Glutamatergic neuron (in vitro differentiated cells): ENCODE results near the gene ACVRL1. TPM values are rescaled to one million over a fixed set of nuclear protein-coding genes. Genes with fewer than 3 reads are reported as not detected.

ENCODE experiments used
- DNase-seq: peaks from one replicate; pipeline ENCODE4 v3.0.0; 2022
- H3K27ac Mint-ChIP-seq: one replicate; pipeline ENCODE4 v1.8.0; 2020; ENCODE audit warnings: mild to moderate bottlenecking, mixed read lengths, inconsistent platforms; ENCODE audit not compliant: unreplicated experiment
- H3K27me3 Mint-ChIP-seq: one replicate; pipeline ENCODE4 v1.8.0; 2020; ENCODE audit warnings: mild to moderate bottlenecking, moderate library complexity, mixed read lengths, inconsistent platforms; ENCODE audit not compliant: unreplicated experiment
- H3K36me3 Mint-ChIP-seq: one replicate; pipeline ENCODE4 v1.8.0; 2020; ENCODE audit warnings: mild to moderate bottlenecking, mixed read lengths, inconsistent platforms; ENCODE audit not compliant: unreplicated experiment
- H3K4me1 Mint-ChIP-seq: one replicate; pipeline ENCODE4 v1.8.0; 2020; ENCODE audit warnings: mild to moderate bottlenecking, low read depth, mixed read lengths, inconsistent platforms; ENCODE audit not compliant: unreplicated experiment
- H3K4me3 Mint-ChIP-seq: one replicate; pipeline ENCODE4 v1.8.0; 2020; ENCODE audit warnings: mild to moderate bottlenecking, mixed read lengths, inconsistent platforms; ENCODE audit not compliant: unreplicated experiment
- H3K9me3 Mint-ChIP-seq: one replicate; pipeline ENCODE4 v1.8.0; 2020; ENCODE audit warnings: mild to moderate bottlenecking, moderate library complexity, mixed read lengths, inconsistent platforms; ENCODE audit not compliant: unreplicated experiment
- total RNA-seq: library from RNA; stranded (reverse); fragmentation: NEBNext Ultra II Directional; extraction: Animal tissue kit (Norgen Biotek cat#: 25700); gene quantifications from one replicate; pipeline ENCODE4 v1.2.1, GENCODE V29; 2021; ENCODE audit not compliant: unreplicated experiment
- TF ChIP-seq, protein P1 (sequence below): fragments of 200-600 bp; sonication (generic); IDR thresholded peaks from one replicate; pipeline ENCODE4 v1.5.0; 2021; ENCODE audit not compliant: partially characterized antibody, unreplicated experiment

The ACVRL1 gene
- total RNA-seq, 1 donor from 2014 or later = 0.39 TPM

DNA sequence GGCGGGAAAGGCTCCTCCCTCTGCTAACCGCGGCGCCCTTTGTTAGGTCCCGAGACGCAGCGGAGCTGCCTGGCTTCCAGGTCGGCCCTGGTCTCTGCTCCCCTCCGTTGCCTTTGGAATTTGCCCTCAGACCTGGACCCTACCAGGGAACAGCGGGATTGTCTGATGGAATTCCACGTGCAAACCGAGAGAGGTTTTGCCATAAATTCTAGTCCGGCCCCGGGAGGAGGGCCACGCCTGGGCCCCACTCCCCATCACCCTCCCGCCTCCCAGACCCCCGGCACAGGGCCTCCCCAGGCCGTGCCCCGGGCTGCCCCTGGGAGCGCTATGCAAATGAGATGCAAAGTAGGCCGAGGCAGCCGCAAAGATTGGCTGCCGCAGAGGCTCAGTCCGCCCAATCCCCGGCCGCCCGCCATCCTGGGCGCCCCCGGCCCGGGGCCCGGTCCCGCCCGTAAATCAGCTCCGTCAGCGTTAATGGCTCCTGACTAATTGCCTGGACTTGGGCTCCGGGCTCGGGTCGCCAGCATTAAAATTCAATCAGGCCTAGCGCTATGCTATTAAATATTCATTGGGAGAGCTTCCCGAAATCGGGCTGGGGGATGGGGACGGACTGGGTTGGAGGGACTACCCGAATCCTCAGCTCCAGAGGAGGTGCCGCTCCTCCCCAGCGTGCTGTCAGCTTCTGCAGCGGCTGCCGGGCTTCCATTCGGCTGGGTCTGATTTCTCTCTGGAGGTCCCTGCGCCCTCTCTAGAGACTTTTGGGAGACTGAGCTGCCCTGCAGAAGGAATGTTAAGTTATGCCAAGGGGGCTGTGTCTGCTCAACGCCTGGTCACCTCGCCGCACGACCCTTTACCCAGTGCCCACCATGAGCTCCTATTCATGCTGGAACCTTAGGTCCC is 43.1 kb upstream of the ACVRL1 start:
- H3K9me3 Mint-ChIP-seq = peaks cover 9% of the 10 kb centered on the region
- TF ChIP-seq, protein P1, sequence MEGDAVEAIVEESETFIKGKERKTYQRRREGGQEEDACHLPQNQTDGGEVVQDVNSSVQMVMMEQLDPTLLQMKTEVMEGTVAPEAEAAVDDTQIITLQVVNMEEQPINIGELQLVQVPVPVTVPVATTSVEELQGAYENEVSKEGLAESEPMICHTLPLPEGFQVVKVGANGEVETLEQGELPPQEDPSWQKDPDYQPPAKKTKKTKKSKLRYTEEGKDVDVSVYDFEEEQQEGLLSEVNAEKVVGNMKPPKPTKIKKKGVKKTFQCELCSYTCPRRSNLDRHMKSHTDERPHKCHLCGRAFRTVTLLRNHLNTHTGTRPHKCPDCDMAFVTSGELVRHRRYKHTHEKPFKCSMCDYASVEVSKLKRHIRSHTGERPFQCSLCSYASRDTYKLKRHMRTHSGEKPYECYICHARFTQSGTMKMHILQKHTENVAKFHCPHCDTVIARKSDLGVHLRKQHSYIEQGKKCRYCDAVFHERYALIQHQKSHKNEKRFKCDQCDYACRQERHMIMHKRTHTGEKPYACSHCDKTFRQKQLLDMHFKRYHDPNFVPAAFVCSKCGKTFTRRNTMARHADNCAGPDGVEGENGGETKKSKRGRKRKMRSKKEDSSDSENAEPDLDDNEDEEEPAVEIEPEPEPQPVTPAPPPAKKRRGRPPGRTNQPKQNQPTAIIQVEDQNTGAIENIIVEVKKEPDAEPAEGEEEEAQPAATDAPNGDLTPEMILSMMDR = no peak
- H3K4me3 Mint-ChIP-seq = peak overlapping the region; percentile 82
- peak; percentile 87 for DNase-seq
- peaks cover 12% of the 10 kb centered on the region for H3K27me3 Mint-ChIP-seq
- peak overlapping the region; percentile 70 for H3K27ac Mint-ChIP-seq
- peaks cover 38% of the 10 kb centered on the region for H3K4me1 Mint-ChIP-seq
- no peaks in the 10 kb centered on the region for H3K36me3 Mint-ChIP-seq

GRCh38 chr12:51864833-51865670 is 42.3 kb upstream of the ACVRL1 start:
- H3K4me3 Mint-ChIP-seq = peak overlapping the region; percentile 82
- peaks cover 15% of the 10 kb centered on the region for H3K27me3 Mint-ChIP-seq
- TF ChIP-seq, protein P1 = no peak
- peak overlapping the region; percentile 70 for H3K27ac Mint-ChIP-seq
- no peaks in the 10 kb centered on the region for H3K36me3 Mint-ChIP-seq
- peaks cover 9% of the 10 kb centered on the region for H3K9me3 Mint-ChIP-seq
- DNase-seq = no peak
- H3K4me1 Mint-ChIP-seq = peaks cover 44% of the 10 kb centered on the region

DNA sequence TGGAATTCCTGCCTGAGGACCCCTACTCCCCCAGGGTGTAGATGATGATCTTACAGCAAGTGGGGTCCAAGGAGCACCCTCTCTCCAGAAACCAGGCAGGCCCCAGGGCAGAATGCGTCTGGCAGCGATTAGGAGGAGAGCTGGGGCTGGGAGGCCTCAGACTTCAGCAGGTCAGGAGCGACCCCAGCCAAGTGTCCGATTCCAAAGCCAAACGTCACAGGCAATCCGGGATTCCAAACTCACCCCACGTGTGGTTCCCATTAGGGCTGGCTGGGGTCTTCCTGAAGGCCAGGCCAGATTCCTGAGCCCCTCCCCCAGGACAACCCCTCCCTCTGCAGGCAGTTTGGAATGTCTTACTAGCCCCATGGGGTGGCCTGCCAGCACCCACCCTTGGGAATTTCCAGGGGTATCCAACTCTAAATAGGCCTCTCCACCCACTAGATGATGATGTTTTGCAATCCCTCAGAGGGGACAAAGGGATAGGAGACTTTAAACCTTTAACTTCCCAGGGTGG is 41.5 kb upstream of the ACVRL1 start:
- peaks cover 51% of the 10 kb centered on the region for H3K4me1 Mint-ChIP-seq
- no peaks in the 10 kb centered on the region for H3K36me3 Mint-ChIP-seq
- peaks cover 10% of the 10 kb centered on the region for H3K9me3 Mint-ChIP-seq
- H3K27ac Mint-ChIP-seq = peak overlapping the region; percentile 22
- H3K27me3 Mint-ChIP-seq = peaks cover 19% of the 10 kb centered on the region
- TF ChIP-seq, protein P1 = no peak
- no peak overlapping the region for H3K4me3 Mint-ChIP-seq
- DNase-seq = no peak

DNA sequence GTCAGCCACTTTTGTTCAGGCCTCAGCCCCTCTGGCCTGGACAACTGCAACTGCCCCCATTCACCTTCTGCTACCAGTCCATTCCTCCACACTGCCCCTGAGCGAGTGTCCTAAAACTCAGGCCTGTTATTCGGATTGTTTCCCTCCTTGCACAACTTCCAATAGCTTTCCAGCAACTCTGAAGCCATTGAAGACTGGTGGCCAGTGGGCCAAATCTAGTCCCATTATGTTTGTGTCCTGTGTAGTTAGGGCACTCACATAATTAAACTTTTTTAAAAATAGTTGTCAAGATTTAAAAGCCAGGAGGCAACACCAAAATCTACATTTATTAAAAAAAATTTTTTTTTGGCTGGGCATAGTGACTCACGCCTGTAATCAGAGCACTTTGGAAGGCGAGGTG is 41.0 kb upstream of the ACVRL1 start:
- H3K36me3 Mint-ChIP-seq = no peaks in the 10 kb centered on the region
- DNase-seq = no peak
- H3K9me3 Mint-ChIP-seq = peaks cover 12% of the 10 kb centered on the region
- peak overlapping the region; percentile 42 for H3K4me3 Mint-ChIP-seq
- TF ChIP-seq, protein P1 = no peak
- H3K4me1 Mint-ChIP-seq = peaks cover 54% of the 10 kb centered on the region
- peak overlapping the region; percentile 38 for H3K27ac Mint-ChIP-seq
- peaks cover 21% of the 10 kb centered on the region for H3K27me3 Mint-ChIP-seq
